HG02642 (cell line): ENCODE data around the gene LOC128125822.
"Not testable (repeated sequence)": the region's sequence is repeated elsewhere in the genome, so short reads cannot be mapped to it uniquely, and the experiment has no call there.

Source experiments
- ATAC-seq: cut with Tn5 transposase; IDR thresholded peaks from one replicate; pipeline ENCODE4 v1.9.1; 2021; ENCODE audit warnings: mild to moderate bottlenecking; ENCODE audit not compliant: unreplicated experiment, poor library complexity

Gene LOC128125822

GRCh38 chr6:63572044-63572746 is at the start of gene LOC128125822, which contains the start of gene PTP4A1:
LOC128125822 (plus strand) TSS chr6:63572480.
PTP4A1 (plus strand) TSS chr6:63572480; CDS start chr6:63576881, 4,401 bp downstream.
- ATAC-seq, result peak; percentile 92

GRCh38 chr6:63522911-63523287 is 49.4 kb upstream of the LOC128125822 start:
- not testable (repeated sequence) for ATAC-seq

DNA sequence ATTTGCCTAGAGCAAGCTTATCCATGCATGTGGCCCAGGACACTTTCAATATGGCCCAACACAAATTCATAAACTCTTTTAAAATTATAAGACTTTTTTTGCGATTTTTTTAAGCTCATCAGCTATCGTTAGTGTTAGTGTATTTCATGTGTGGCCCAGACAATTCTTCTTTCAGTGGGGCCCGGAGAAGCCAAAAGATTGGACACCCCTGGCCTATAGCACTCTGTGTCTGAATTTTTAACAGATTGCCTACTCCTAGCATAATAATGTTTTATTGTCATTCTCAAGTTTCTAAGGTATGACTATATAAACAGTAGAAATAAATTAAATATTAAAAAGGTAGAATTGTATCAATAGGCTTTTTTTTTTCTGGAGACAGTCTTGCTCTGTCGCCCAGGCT is 48.6 kb upstream of the LOC128125822 start:
- ATAC-seq, result no peak

DNA sequence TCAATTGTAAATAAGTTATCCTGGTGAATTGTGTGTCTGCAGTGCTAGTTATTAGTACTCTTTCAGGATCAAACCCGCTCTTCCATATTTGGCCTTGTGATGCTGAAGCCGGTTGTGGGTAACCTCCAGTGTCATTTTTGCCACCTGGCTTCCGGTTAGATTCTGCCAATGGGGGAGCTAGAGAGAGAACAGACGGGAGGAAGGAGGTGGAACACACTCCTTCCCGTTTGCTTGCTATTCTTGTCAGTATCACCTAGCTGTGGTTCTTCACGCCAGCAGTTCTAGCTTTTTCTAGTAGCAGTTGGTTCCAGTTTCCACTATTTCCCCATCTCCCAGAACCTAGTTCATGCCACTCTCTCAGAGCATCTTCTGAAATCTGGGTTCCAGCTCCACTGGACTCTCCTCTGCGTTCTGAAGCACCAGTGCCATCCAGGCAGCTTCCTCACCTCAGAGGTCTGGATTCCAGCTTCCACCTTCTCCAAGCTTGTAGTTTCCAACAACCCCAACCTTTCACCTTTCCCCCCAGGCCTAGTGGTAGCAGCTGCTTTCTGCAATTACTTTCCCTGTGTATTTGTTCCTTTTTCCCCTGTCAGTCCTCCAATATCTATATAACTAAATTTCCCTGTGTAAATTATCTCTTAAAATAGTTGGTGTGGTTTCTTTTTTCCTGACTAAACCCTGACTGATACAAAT is 46.9 kb upstream of the LOC128125822 start:
- ATAC-seq, result no peak

DNA sequence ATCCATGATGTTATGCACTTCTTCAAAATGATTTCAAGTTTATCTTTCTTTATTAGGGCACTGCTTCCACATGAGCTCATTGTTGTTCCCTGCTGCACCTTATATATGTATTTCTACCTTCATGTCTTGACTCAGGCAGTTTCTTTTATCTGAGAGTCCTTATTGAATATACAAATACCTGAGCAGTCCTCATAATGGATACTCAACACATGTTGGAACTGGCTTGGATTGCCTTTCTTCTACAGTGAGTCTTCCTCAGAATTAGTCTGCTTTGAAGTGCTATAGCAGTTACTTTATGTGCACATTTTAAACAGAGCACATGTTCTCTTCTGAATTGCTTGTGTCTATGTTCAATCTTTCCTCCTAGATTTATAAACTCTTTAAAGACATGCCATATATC is 45.3 kb upstream of the LOC128125822 start:
- no peak for ATAC-seq

- ATAC-seq, result no peak
These were observed 44.4 kb upstream of the LOC128125822 start for GRCh38 chr6:63527658-63528514.

DNA sequence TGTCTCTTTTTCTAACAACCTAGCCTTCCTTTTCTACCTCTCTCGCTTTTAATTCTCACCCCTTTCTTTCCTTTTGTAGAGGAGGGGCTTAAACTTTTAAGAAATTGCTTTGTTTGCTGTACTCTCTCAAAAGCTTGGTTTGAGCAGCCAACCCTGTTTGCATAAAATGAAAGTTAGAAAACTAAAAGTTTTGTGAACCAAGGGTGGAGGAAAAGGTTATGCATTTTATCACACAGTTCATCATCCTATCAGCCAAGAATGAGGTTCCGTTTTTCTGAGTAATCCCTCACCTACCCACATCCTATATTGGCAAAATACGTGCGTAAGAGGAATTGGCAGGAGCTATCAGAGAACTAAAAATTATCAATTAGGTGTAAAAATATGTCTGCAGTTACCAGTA is 42.8 kb upstream of the LOC128125822 start:
- no peak for ATAC-seq

- ATAC-seq, result no peak
These were observed 42.1 kb upstream of the LOC128125822 start for GRCh38 chr6:63530182-63530581.

- ATAC-seq, result no peak
These were observed 41.3 kb upstream of the LOC128125822 start for GRCh38 chr6:63530991-63531390.

GRCh38 chr6:63533026-63533425 is 39.3 kb upstream of the LOC128125822 start:
- no peak for ATAC-seq

- ATAC-seq, result no peak
These were observed 38.3 kb upstream of the LOC128125822 start for GRCh38 chr6:63533952-63534351.

GRCh38 chr6:63537201-63537958 is 34.9 kb upstream of the LOC128125822 start:
- peak; percentile 47 for ATAC-seq

DNA sequence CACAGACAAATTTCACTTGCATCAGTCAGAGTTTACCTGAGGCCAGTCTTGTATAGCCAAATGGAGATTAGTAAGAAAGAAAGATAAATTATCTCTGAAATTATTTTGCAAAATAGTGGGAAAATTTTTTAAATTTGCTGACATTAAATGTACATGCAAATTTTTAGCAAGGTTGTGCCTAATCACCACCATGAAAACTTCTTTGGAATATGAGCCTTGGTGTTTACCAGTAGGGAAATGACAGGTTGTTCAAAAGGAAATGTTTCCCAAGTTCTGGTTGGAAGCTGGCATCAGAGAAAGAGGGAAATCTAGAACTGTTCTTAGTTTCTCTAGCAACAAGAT is 34.4 kb upstream of the LOC128125822 start:
- no peak for ATAC-seq

DNA sequence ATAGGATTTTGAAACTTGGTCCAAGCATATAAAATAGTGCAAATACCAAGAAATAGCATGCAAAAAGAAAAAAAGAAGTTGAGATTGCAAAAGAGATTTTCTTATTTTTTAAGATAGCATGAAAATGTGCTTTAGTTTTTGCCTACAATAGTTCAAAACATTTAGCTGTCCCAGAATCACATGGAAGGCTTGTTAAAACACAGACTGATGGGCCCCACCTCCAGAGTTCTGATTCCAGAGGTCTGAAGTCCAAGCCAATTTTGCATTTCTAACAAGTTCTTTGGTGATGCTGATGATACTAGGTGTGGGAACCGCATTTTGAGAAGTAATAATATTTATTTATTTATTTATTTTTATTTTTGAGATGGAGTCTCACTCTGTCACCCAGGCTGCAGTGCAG is 33.7 kb upstream of the LOC128125822 start:
- no peak for ATAC-seq

GRCh38 chr6:63543001-63543400 is 29.3 kb upstream of the LOC128125822 start:
- ATAC-seq, result no peak

GRCh38 chr6:63543982-63544381 is 28.3 kb upstream of the LOC128125822 start:
- ATAC-seq, result no peak

- no peak for ATAC-seq
These were observed 26.0 kb upstream of the LOC128125822 start for GRCh38 chr6:63546236-63546635.

DNA sequence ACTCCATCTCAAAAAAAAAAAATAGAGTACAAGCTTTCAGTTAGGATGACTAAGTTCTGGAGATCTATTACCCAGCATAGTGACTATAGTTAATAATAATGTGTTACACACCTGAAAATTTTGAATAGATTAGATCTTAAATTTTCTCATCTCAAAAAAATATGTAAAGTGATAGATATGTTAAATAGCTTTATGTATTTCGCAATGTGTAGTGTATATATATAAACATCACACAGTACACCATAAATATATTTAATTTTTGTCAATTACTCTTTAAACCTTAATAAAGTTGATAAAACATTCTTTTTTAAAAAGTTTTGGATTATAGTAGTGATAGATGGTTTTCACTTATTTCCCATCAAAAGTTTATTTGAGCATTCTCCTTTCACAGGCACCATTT is 25.6 kb upstream of the LOC128125822 start:
- no peak for ATAC-seq

- no peak for ATAC-seq
These were observed 23.2 kb upstream of the LOC128125822 start for GRCh38 chr6:63549076-63549475.

DNA sequence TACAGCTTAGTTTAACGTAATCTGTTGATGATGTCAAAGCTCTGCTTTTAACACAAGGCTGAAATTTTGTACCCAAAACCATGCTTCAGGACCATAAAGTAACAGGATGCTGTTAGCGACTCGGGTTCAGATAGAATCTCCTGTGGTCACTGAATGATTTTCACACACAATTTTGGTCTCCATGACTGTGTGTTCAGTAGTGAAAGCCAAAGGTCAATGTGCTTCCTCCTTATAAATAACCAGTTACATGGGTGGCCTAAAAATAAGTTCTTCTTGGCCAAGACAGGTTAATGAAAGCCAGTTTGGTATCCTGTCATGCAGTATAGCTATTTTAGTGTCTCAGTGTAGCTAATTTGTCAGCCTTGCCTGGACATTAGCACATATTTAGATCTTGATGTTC is 19.1 kb upstream of the LOC128125822 start:
- peak; percentile 98 for ATAC-seq
